ENCODE data around the gene IL1RAP. TPM values are rescaled to one million over a fixed set of nuclear protein-coding genes. Genes with fewer than 3 reads are reported as not detected.

The IL1RAP gene
- total and polyA plus RNA-seq, 9 of the 15 experiments (the other 6 are each of a cell fraction or from before 2014, with no cell fraction given), result 0.23 to 1.8 (median 0.88) TPM

- in situ Hi-C loops (cut with MboI) (no loop called here), intact Hi-C loops (cut with micrococcal nuclease) (no loop called here)
- Histone ChIP-seq H3K27ac (ENCODE audit: extremely low read depth, low read depth, low read length) (no peak overlapping the region), H2AFZ (ENCODE audit: low read depth, low read length) (no peak overlapping the region), H3K27me3 (ENCODE audit: control insufficient read depth in 2 of 2, insufficient read depth in 2 of 2, low read length in 2 of 2) (no peaks in the 10 kb centered on the region), H3K9me1 (ENCODE audit: control insufficient read depth, insufficient read depth, low read length) (no peaks in the 10 kb centered on the region), H3K36me3 (ENCODE audit: control insufficient read depth, insufficient read depth, low read length) (no peaks in the 10 kb centered on the region), H3K9me3 (replicated peaks; ENCODE audit: control insufficient read depth, insufficient read depth, low read depth, low read length) (no peaks in the 10 kb centered on the region), H3K9ac (ENCODE audit: insufficient read depth in 1 of 2, low read depth in 2 of 2, low read length in 2 of 2) (no peak overlapping the region), H4K20me1 (replicated peaks; ENCODE audit: control insufficient read depth, insufficient read depth, low read length) (no peaks in the 10 kb centered on the region), H3K4me2 (ENCODE audit: insufficient read depth, low read length) (no peak overlapping the region), H3K79me2 (ENCODE audit: control insufficient read depth, insufficient read depth, low read length) (no peaks in the 10 kb centered on the region), H3K4me3 (no peak overlapping the region), H3K4me1 (replicated peaks in 1 of 2; ENCODE audit: control insufficient read depth in 2 of 2, insufficient read depth in 2 of 2, low read length in 2 of 2) (no peaks in the 10 kb centered on the region)
- ChIA-PET POLR2A (no interaction called here), CTCF (ENCODE audit: low intra/inter-chr PET ratio) (no interaction called here)
- no peak for FAIRE-seq
- no TSS peak for BruUV-seq (replicated peaks)
- DNase-seq (ENCODE audit: extremely low read depth in 1 of 4, low spot score in 3 of 4), result no peak
- 0% methylated on average over 5 of the region's 6 CpGs for WGBS (ENCODE audit: insufficient coverage, low coverage, missing lambda C conversion rate)
- no peak for ATAC-seq
- TF ChIP-seq CHCHD3 (CRISPR knock-in tag; IDR thresholded peaks at IDR 0.05), result no peak
- no peak for TF ChIP-seq MTA3 (IDR thresholded peaks at IDR 0.05; ENCODE audit: borderline replicate concordance)
- no peak for TF ChIP-seq NFE2L1 (tag; IDR thresholded peaks at IDR 0.05; ENCODE audit: borderline replicate concordance, low read depth)
- no peak for TF ChIP-seq HOXB6 (CRISPR knock-in tag; IDR thresholded peaks at IDR 0.05; ENCODE audit: borderline replicate concordance)
- no peak for TF ChIP-seq RUNX1 (IDR thresholded peaks at IDR 0.05; ENCODE audit: low read depth)
- TF ChIP-seq HIVEP1 (CRISPR knock-in tag; IDR thresholded peaks at IDR 0.05), result no peak
- TF ChIP-seq ZKSCAN3 (CRISPR knock-in tag; IDR thresholded peaks at IDR 0.05), result no peak
- no peak for TF ChIP-seq ZNF407 (IDR thresholded peaks at IDR 0.05; ENCODE audit: low read depth)
- TF ChIP-seq OTX1 (CRISPR knock-in tag; IDR thresholded peaks at IDR 0.05), result no peak
- no peak for TF ChIP-seq ZNF589 (CRISPR knock-in tag; IDR thresholded peaks at IDR 0.05; ENCODE audit: low read depth)
- TF ChIP-seq ETS1 (conservative IDR thresholded peaks at IDR 0.05; ENCODE audit: control insufficient read depth, low read depth, low read length), result no peak
- no peak for TF ChIP-seq TEAD4 (IDR thresholded peaks at IDR 0.05; ENCODE audit: low read length)
- no peak for TF ChIP-seq TEAD4 (CRISPR knock-in tag; IDR thresholded peaks at IDR 0.05; ENCODE audit: borderline replicate concordance)
- no peak for TF ChIP-seq MITF (IDR thresholded peaks at IDR 0.05)
These were observed 40.3 kb downstream of the IL1RAP start for GRCh38 chr3:190554197-190554596.
